GM18511 (cell line): ENCODE data around the gene KMT2C.

Experiments
- ATAC-seq: cut with Tn5 transposase; IDR thresholded peaks from one replicate; pipeline ENCODE4 v1.9.1; 2021; ENCODE audit warnings: mild to moderate bottlenecking, moderate library complexity; ENCODE audit not compliant: unreplicated experiment

The KMT2C gene

GRCh38 chr7:152120210-152120609 lies 315.6 kb downstream of the KMT2C start:
- no peak for ATAC-seq

GRCh38 chr7:152117356-152117755 lies 318.4 kb downstream of the KMT2C start:
- ATAC-seq = no peak

GRCh38 chr7:152115021-152115718 lies 320.6 kb downstream of the KMT2C start:
- no peak for ATAC-seq

- no peak for ATAC-seq
These were observed 323.0 kb downstream of the KMT2C start for GRCh38 chr7:152112829-152113228.

- no peak for ATAC-seq
These were observed 327.4 kb downstream of the KMT2C start for GRCh38 chr7:152108359-152108758.

- no peak for ATAC-seq
These were observed 327.9 kb downstream of the KMT2C start for GRCh38 chr7:152107945-152108344.

- no peak for ATAC-seq
These were observed 328.8 kb downstream of the KMT2C start for GRCh38 chr7:152106990-152107389.

- ATAC-seq = no peak
These were observed 330.6 kb downstream of the KMT2C start for GRCh38 chr7:152105205-152105604.

- no peak for ATAC-seq
These were observed 332.1 kb downstream of the KMT2C start for GRCh38 chr7:152103691-152104090.

GRCh38 chr7:152103066-152103465 lies 332.7 kb downstream of the KMT2C start:
- ATAC-seq = no peak

GRCh38 chr7:152097330-152097729 lies 338.5 kb downstream of the KMT2C start:
- ATAC-seq = no peak

- no peak for ATAC-seq
These were observed 340.0 kb downstream of the KMT2C start for GRCh38 chr7:152095771-152096170.

GRCh38 chr7:152093717-152094116 lies 342.1 kb downstream of the KMT2C start:
- no peak for ATAC-seq

- no peak for ATAC-seq
These were observed 345.1 kb downstream of the KMT2C start for GRCh38 chr7:152090747-152091146.

- no peak for ATAC-seq
These were observed 346.6 kb downstream of the KMT2C start for GRCh38 chr7:152089183-152089582.

GRCh38 chr7:152086513-152086912 lies 349.3 kb downstream of the KMT2C start:
- no peak for ATAC-seq

GRCh38 chr7:152085131-152085530 lies 350.7 kb downstream of the KMT2C start:
- ATAC-seq = no peak
